BJ (cell line): ENCODE measurements around the gene SLC4A7. TPM values are rescaled to one million over a fixed set of nuclear protein-coding genes. Genes with fewer than 3 reads are reported as not detected.

Experiments used
- CTCF ChIA-PET: fragments of 350-600 bp; formaldehyde crosslinking; extraction: SDS; loops from one replicate; lab custom pipeline; 2021; ENCODE audit warnings: antibody characterized with exemption, inconsistent platforms; lab: Yijun Ruan, JAX
- POLR2A ChIA-PET: fragments of 300-600 bp; sonication (Branson Sonifier 250); formaldehyde crosslinking; extraction: SDS; loops from one replicate; lab custom pipeline; 2021; ENCODE audit warnings: antibody characterized with exemption; lab: Charles Lee
- DNase-seq: peaks from one replicate; pipeline ENCODE4 v3.0.0-alpha.2; 2011; ENCODE audit warnings: low read depth
- H3K27me3 ChIP-seq: 2 replicates; pipeline ENCODE4 v1.6.0; 2011; ENCODE audit warnings: low read length; ENCODE audit not compliant: control insufficient read depth, insufficient read depth
- H3K36me3 ChIP-seq: 2 replicates; pipeline ENCODE4 v1.5.1; 2011; ENCODE audit warnings: low read length; ENCODE audit not compliant: control insufficient read depth, insufficient read depth
- H3K4me3 ChIP-seq: 2 replicates; pipeline ENCODE4 v1.5.1; 2011; ENCODE audit warnings: low read depth, mild to moderate bottlenecking, control low read depth, low read length
- CTCF ChIP-seq: IDR thresholded peaks from 2 replicates; pipeline ENCODE4 v1.5.1; 2011; ENCODE audit warnings: low read depth, mild to moderate bottlenecking, control low read depth, inconsistent platforms, low read length, moderate library complexity; ENCODE audit not compliant: insufficient read depth
- polyA plus RNA-seq: library from polyadenylated mRNA; depleted of rRNA; stranded (reverse); fragments of >200 nt; gene quantifications from 2 replicates; pipeline ENCODE4 v1.2.3, GENCODE V29; 2011

Gene SLC4A7
- polyA plus RNA-seq, 1 experiment = 15.4 TPM

- DNase-seq = no peak
- ChIA-PET POLR2A (no interaction called here), CTCF (no interaction called here)
- Histone ChIP-seq H3K27me3 (no peaks in the 10 kb centered on the region), H3K36me3 (no peaks in the 10 kb centered on the region; the same call in 1 of the 2 replicates), H3K4me3 (no peak overlapping the region)
- TF ChIP-seq CTCF = no peak
Observed at GRCh38 chr3:27462228-27462627, 22.0 kb downstream of the SLC4A7 start.

GRCh38 chr3:27458929-27459328, 25.3 kb downstream of the SLC4A7 start:
- no peaks in the 10 kb centered on the region; the same call in 1 of the 2 replicates for H3K36me3 ChIP-seq
- DNase-seq = no peak
- no peaks in the 10 kb centered on the region for H3K27me3 ChIP-seq
- ChIA-PET CTCF (interaction anchor here (1.8 kb wide), 1 partner anchor 9 kb away, joined by 10 read pairs; no protein-coding TSS in a partner anchor), POLR2A (no interaction called here)
- no peak for TF ChIP-seq CTCF
- no peak overlapping the region for H3K4me3 ChIP-seq

GRCh38 chr3:27456554-27456953, 27.6 kb downstream of the SLC4A7 start:
- ChIA-PET CTCF (no interaction called here), POLR2A (no interaction called here)
- Histone ChIP-seq H3K36me3 (no peaks in the 10 kb centered on the region; the same call in 1 of the 2 replicates), H3K4me3 (no peak overlapping the region), H3K27me3 (no peaks in the 10 kb centered on the region)
- no peak for TF ChIP-seq CTCF
- DNase-seq = no peak

- no peaks in the 10 kb centered on the region; the same call in 1 of the 2 replicates for H3K36me3 ChIP-seq
- DNase-seq = no peak
- TF ChIP-seq CTCF = no peak
- CTCF ChIA-PET = interaction anchor here (0.6 kb wide), 1 partner anchor 10 kb away, joined by 3 read pairs; no protein-coding TSS in a partner anchor
- H3K27me3 ChIP-seq = no peaks in the 10 kb centered on the region
- POLR2A ChIA-PET = no interaction called here
- no peak overlapping the region for H3K4me3 ChIP-seq
Observed at GRCh38 chr3:27454914-27455313, 29.3 kb downstream of the SLC4A7 start.

- Histone ChIP-seq H3K36me3 (no peaks in the 10 kb centered on the region), H3K27me3 (no peaks in the 10 kb centered on the region), H3K4me3 (no peak overlapping the region)
- no peak for TF ChIP-seq CTCF
- no peak for DNase-seq
- ChIA-PET CTCF (interaction anchor here (0.6 kb wide), 1 partner anchor 10 kb away, joined by 3 read pairs; no protein-coding TSS in a partner anchor), POLR2A (no interaction called here)
Observed at GRCh38 chr3:27454461-27454860, 29.7 kb downstream of the SLC4A7 start.
